ENCODE data around the gene SEZ6L.

DNA sequence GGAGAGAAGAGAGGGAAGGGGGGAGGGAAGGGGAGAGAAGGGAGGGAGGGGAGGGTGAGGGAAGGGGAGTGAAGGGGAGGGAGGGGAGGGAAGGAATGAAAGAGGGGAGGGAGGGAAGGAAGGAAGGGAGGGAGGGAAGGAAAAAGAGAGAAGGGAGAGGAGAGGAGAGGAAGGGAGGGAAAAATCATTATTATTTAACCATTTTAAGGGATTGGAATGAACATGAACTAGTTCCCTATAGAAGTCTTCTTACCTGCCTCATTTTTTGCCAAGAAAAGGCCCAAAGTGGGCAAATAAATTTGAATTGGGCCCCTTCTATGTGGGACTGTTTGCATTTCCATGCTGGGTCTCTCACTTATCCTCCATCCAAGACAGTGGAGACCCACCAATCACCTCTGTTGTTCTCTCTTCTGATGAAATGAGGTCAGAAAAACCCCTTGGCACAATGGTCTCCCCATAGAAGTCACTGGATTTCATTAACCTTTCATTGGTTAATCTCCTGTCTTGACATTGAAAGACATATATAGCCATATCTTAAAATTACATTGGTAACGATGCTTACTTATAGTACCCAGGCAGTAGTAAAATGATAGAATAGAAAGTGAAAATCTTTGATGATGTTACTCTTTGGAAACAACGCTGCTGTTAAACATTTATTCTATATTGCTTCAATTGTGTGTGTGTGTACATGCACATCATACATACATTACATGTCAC lies 179.7 kb downstream of the SEZ6L start:
- no peak for TF ChIP-seq POLR2AphosphoS5 (IDR thresholded peaks at IDR 0.05)
- TF ChIP-seq, protein P1, sequence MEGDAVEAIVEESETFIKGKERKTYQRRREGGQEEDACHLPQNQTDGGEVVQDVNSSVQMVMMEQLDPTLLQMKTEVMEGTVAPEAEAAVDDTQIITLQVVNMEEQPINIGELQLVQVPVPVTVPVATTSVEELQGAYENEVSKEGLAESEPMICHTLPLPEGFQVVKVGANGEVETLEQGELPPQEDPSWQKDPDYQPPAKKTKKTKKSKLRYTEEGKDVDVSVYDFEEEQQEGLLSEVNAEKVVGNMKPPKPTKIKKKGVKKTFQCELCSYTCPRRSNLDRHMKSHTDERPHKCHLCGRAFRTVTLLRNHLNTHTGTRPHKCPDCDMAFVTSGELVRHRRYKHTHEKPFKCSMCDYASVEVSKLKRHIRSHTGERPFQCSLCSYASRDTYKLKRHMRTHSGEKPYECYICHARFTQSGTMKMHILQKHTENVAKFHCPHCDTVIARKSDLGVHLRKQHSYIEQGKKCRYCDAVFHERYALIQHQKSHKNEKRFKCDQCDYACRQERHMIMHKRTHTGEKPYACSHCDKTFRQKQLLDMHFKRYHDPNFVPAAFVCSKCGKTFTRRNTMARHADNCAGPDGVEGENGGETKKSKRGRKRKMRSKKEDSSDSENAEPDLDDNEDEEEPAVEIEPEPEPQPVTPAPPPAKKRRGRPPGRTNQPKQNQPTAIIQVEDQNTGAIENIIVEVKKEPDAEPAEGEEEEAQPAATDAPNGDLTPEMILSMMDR (IDR thresholded peaks at IDR 0.05 in 8 of 11, conservative IDR thresholded peaks at IDR 0.05 in 3 of 11), result no peak

Data from spleen (tissue), 7 donors.